GM18858 (cell line): Measurements from ENCODE around the gene ACTR3.

Experiments
- ATAC-seq: cut with Tn5 transposase; IDR thresholded peaks from one replicate; pipeline ENCODE4 v1.9.1; 2021; ENCODE audit not compliant: unreplicated experiment

The ACTR3 gene

DNA sequence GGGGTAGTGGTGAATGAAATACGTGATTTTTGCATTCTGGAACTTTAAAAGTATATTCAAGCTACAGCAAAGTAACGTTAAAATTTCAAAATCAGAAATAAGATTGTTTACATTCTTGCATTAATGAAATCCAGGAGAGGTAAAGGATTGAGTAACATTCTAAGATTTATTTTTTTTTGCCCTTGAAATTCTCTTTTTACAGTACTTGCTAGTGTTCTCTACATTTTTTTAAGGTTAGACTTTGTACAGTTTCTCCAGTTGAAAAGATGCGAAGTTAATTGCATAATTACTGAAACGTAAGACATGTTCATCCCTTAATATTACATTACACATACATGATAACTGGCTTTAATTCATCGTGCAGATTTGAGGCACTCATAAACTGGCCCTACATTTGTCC lies 74.5 kb downstream of the ACTR3 start:
- ATAC-seq = no peak

DNA sequence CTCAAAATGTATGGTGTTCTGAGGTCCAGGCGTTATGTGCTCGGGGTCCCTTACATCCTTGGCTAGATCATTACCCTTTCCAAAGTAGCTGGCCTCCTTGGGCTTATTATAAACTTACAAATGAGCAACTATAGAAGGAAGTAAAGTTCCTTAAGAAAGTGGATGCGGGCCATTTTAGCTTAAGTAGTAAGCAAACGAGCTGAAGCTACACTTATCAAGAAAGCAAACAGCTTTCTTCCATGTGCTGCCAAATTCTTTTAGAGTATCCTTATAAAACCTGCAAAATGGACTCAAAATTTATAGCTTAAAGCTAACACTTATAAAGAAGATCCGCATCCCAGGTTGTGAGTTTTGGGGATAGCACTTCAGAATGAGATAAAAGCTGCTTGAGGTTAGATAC lies 75.3 kb downstream of the ACTR3 start:
- ATAC-seq = no peak

DNA sequence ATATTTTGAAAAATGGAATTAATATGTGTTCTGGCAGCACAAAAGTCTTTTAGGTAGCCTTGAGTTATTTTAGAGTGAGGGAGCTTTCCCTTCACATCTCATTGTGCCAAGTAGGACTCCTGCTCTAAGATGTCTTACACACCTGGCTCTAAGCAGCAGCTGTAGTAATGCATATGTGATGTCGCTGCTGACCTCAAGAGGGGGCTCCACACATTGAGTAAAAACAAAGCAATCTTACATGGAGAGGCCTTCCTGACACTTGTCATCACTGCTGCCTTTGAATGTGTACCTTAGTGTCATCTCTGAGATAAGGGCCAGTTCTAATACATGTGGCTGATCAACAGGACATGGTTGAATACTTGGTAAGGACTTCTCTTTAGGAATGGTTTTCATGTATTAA lies 75.8 kb downstream of the ACTR3 start:
- ATAC-seq = peak; percentile 75

DNA sequence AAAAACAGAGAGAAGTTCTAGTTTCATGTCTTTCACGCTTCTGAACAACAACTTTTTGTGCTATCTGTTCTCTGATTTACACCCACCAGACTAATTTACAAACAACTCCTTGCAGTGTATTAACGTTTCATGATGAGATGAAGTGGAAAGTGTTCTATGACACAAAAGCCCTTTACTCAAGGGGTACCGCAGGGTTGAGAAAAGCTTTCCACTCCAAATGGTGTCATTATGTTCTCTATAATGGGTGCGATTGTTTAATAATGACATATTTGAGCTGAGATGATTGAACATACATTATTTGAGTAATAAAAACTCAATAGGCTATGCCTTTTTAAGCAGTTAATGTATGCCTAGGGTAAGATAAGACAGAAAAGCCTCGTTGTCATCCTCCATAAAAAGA lies 76.3 kb downstream of the ACTR3 start:
- ATAC-seq = no peak

DNA sequence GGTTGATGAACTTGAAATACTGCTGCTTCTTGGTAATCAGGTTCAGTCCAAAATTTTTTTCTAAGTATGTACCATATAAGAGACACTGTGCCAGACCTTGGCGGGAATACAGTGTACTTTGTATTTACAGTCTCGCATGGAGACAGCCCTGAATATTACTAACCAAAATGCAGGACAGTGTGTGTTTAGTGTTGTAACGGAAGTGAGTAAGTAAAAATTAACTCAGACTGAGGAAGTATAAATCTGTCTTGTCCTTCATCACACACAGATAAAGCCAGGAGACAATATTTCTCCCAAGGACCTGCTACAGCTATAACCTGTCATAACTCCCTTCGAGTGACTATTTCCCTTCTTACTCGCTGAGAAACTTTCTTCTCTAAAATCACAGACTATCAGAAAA lies 76.9 kb downstream of the ACTR3 start:
- ATAC-seq = no peak

DNA sequence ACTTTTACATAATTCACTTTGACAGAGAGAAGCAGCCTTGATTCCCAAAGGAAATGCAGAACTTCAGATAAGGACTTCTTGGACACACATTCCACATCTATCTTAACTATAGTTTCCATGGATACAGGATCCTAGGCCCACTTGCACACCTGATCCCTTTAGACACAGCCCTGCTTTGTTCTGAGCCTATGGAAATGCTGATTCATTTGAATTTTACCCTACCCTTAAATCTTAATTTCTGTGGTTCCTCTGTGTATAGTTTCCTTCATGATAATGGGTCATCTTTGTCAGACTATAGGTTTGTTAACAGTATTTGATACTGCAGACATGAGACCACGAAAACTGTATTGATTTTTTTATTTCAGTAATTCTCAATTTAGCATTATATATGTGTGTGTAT lies 77.4 kb downstream of the ACTR3 start:
- ATAC-seq = no peak

DNA sequence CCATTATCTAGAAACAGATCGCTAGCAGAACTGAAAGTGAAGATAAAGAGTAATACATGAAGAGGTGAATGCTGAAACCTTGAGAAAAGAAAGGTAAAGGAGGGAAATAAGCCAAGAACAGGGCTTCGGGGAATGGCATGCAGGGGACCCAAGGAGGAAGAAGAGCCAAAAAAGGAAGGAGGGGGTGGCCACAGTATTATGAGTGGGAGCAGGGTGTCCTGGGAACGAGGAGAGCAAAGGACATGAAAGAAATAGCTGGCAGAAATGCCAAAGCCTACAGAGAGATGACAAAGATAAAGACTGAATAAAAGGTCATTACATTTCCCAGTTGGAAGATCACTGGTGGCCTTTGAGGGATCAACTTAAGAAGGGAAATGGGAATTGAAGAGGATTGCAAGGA lies 82.9 kb downstream of the ACTR3 start:
- no peak for ATAC-seq

DNA sequence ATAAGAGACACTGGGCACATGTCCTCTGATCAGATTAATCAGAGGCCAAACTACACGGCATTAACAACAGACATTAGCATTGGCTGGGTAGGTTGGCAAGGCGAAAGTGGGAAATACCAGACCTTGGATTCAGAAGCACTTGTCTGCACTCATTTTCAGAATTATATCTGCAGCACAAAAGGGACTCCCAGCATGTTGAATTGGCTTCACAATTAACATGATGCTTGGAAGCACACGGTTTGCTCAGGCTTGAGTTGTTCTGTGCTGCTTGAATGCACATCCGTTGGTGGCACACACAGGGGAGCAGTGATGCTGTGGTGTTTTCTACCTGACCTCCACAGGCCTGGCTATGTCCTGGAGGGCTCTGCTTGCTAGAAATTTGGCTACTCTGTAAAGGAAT lies 83.9 kb downstream of the ACTR3 start:
- no peak for ATAC-seq

DNA sequence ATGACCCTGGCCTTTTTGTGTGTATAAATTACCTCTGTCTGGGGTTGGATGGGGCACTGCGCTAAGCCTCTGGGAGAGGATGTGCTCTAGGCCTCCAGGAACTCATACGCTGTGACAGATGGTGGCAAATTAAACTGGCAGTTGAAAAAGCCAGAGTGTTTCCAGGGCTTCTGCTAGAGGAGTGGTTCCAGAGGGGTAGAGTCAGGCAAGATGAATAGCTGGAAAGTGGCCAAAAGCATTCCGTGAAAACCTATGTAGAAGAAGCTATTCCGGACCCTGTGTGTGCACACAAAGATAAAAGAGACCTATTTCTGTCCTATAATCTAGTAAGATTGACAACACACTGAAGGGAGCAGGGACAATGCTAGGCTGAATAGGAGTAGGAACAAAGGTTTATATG lies 84.8 kb downstream of the ACTR3 start:
- ATAC-seq = no peak

DNA sequence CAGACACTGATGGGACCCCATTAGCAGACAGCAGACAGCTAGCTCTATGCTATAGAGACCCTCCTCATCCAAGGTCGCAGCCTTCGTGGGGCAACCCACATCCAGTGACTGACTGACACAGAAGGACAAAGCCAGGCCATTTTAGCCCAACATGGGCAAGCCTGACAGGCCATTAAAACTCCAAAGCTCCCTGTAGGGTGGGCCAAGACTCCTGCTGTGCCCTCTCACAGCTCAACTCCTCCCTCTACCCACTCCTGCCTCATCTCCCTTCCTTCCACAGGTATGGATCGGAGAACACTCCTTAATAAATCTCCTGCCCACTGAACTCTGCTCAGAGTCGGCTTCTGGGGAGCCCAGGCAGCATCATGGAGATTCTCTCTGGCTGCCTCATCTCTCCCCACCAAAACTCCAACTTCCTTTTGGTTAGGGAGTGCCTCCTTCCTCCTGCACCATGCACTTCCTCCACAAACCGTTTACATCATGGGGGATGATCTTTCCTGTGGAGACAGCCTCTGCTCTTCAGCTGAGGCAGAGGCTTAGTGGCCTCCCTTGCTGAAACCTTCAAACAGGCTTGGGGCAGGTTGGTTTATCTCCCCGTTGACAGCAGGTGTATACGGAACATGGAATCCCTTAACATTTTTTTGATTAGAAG lies 86.5 kb downstream of the ACTR3 start:
- no peak for ATAC-seq

DNA sequence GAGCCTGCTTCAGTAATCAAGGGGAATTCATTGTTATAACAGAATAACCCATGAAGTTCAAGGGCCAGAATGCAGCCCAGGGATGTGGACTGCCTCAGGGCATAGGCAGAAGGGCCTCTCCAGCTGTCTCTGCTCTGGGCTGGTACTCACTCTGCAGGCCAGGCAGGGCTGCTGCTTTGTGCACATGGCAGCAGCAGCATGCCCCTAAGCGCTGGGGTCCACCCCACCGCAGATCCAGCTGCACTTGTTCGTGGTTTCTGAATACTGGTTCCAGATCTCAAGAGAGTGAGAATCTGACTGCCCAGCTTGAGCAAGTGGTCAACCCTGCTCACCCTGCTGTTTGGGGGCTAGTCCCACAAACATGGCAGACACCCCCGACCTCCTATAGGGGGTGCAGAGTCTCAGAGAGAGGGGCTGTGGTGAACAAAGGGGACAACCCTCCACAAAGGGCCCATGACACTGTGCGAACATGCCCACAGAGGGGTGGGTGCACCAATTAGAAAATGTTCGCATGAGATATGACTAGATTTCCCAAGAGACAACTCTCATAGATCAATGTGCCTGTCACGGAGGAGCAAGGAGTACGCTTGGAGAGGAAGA lies 87.3 kb downstream of the ACTR3 start:
- ATAC-seq = no peak

DNA sequence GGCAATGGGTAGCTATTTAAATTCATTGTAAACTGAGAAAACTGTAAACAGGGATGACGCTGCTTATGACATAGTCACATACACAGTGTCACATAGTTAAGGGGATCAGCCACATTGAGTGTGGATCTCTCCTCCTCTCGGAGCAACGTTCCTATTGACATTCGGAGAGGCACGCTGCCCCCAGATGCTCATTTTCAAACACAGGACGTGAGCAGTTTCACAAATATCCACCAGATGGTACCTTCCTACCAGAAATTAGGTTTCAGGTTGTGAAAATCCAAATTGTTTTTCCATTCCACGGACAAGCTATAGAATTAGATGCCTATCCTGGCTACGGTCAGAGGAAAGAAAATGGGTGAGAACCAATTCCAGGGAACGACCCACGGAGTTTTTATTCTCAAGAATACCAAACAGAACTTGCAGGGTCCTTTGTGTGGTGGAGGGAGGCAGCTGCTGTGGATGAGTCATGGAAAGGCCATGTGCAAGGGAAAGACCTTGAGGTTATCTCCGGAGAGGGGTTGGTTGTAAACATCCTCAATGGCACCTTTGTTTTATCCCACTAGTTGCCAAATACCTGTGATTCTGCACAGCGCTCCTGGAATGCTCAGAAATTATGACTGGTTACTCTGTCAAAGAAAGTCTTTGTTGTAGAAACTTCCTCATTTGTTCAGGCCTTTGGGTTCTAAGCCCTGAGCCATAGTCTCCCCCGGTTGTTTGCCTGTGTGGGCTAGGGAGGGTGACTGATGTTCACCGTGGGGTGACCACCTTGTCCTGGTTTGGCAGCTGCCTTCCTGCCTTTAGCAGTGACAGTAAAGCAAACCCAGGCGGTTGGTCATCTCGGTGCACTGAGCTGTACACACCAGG lies 88.0 kb downstream of the ACTR3 start:
- ATAC-seq = no peak

DNA sequence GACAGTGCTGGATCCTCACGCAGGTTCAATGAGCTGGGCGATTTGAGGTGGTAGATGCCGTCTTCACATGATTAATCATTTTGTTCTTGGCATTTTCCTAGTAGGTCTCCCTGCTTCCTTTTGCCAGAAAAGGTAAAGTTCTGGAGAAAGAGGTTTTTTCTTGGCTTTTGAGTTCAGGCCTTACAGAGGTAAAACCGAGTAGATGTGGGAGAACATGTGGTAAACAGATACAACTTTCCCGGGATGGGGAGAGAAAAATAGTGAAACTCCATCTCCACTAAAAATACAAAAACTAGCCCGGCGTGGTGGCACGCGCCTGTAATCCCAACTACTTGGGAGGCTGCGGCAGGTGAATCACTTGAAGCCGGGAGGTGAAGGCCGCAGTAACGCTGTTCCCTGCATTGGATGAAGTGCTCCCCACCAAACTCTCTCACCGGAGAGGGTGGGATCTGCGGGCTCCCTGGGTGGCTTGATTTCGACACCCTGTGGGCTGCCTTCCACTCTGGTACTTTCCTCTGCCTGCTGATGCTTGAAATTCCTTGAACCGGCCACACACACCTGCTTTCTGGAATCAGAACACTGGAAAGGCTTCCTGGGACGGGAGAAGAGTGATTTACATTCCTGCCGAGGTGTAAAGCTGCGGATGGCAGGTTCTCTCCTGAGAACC lies 88.8 kb downstream of the ACTR3 start:
- no peak for ATAC-seq

DNA sequence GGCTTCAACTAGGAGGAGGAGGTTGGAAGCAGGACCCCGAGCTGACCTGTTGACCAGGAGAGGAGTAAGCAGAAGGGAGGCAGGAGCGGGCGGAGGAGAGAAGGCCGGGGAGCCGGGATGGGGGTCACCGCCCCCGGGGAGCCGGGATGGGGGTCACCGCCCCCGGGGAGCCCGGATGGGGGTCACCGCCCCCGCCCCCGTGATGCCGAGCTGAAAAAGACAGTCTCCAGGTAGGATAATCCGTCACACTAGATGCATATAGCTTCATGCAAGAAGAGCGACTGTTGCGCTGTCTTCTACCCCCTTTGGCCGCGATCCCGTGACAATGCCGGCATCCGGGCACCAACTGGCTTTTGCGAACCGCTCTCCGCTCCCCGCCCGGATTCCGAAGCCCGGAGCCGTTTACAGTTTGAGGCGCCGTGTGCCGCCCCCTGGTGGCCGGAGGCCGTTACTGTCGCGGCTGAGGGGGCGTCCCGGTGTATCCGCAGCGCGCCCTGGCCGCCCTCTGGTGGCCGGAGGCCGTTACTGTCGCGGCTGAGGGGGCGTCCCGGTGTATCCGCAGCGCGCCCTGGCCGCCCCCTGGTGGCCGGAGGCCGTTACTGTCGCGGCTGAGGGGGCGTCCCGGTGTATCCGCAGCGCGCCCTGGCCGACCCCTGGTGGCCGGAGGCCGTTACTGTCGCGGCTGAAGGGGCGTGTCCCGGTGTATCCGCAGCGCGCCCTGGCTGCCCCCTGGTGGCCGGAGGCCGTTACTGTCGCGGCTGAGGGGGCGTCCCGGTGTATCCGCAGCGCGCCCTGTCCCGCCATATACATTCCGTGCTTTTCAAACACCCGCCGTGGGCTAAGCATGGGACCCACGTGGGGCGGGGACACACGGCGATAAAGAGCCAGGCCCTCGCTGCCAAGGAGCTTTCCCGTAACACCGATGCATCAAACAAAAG lies 89.6 kb downstream of the ACTR3 start:
- ATAC-seq = no peak

DNA sequence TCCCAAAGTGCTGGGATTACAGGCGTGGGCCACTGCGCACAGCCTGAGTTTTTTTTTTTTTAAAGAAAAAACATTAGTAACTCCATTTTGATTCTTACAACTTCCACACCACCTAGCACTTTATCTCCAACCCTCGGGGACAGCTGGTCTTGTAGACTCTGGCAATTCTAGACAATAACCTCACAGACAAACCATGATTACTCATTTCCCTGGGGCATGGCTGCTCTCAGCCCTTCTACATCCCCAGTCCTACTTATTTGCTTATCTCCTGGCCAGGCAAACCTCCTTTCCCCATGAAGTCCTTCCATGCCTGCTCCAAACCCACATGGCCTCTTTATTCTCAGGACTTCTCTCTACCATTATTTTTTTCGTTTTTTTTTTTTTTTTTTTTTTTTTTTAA lies 91.1 kb downstream of the ACTR3 start:
- no peak for ATAC-seq

DNA sequence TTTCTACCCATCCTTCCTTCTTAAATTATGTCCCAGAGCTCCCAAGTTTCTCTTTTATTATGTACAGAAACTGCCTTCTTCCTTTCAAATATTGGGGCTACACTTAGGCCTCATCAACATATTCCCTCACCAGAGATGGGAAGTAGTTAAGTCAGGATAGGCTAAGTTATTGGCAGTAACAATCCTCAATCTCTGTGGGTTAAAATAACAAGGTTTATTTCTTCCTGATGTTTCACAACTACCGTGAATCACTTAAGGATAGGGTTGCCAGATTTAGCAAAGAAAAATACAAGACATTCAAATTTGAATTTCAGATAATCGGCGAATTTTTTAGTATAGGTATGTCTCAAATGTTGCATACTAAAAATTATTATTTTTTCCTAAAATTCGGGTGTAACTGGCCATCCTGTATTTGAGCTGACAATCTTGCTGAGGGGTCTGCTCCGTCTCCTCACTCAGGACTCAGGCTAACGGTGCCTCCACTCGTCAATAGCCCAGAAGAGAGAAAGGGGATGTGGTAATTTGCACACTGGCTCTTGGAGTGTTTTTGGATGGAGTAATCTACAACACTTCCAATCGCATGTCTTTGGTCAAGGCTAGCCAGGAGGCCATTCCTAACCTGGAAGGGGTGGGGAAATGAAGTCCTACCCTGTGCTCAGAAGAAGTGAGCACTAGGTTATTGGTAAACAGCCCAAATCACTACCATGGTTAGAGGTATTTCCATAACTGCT lies 91.7 kb downstream of the ACTR3 start:
- ATAC-seq = no peak

DNA sequence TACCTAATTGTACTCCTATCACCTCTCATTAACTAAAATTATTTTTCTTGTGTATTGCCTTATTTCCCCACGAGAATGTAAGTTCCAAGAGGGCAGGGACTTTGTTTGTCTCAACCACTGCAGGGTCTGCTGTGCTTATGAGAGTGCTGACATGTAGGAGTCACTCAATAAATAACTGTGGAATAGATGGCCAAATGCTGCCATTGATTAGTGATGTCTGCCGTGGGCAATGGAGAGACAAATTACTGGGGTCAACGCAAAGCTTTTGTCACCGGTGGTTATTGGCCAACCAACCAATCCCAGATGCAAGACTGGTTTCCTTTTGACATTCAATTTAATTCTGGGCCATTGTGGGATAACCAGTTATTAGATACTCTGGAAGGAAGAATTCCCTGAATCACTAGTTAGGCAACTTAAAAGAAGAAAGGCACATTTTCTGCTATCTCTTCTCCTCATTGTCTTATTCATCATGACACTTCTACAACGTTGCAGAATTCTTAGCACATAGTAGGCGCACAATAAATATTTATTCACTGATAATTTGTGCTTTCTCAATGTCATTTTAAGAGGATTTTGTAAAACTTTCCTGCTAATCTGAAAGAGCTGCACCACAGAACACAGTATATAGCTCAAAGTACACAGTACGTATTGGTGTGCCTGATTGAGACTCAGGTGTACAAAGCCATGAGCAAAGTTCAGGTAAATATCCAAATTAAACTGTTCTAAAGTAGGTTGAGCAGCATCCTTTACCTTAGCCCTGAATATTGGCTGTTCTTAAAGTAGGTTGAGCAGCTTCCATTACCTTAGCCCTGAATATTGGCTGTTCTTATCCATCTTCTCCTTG lies 95.9 kb downstream of the ACTR3 start:
- ATAC-seq = no peak

DNA sequence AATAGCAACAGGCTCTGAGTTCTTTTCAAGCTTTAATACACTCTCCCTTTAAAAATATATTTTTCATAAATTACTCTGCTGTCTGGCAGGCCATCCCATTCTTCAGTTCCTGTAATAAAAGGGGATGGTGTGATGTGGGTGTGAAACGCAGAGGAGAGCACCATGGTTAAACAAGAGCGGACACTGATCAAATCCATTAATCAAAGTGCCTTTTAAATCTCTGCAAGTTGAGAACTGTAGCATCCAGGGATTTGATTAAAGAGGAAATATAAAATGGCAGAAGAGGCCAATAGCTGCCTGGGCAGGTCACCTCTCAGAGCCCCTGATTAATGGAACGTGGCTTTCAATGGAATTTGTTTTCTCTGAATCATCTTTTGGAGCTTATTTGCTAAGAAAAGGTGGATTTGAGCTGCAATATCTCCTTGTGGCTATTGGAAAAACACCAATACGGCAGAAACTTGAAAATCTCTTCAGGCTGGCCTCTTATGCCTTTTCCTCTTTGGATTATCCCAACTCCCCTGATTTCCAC lies 96.9 kb downstream of the ACTR3 start:
- ATAC-seq = no peak

DNA sequence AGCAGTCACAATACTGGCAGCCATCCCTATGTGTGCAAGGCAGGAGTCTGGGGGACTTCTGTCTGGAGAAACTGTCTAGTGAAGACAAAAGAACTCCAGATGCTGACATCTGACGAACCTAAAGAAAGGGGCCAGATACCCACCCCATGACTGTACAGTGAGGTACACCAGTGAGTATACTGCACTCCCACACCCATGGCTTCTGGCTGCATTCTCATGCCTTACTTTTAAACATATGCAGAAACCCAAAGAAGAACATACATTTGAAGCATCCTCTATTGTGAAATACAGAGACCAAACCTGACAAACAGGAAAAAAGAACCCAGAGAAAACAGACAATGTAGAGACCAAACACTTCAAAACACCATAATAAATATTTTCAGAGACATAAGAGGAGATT lies 102.2 kb downstream of the ACTR3 start:
- ATAC-seq = no peak
